Caco-2 (cell line): ENCODE data around the gene SYT12. TPM values are rescaled to one million over a fixed set of nuclear protein-coding genes. Genes with fewer than 3 reads are reported as not detected.

Source experiments
- BruUV-seq: library from RNA; stranded (reverse); fragments of 400-500 nt; replicated peaks from 2 replicates; lab custom pipeline; 2021; lab: Mats Ljungman, UMichigan
- CTCF ChIA-PET: fragments of 300-600 bp; sonication (Branson Sonifier 250); formaldehyde crosslinking; loops from one replicate; lab custom pipeline; 2022; ENCODE audit warnings: antibody characterized with exemption; lab: Charles Lee
- POLR2A ChIA-PET: fragments of 300-600 bp; sonication (Branson Sonifier 250); formaldehyde crosslinking; loops from one replicate; lab custom pipeline; 2022; ENCODE audit warnings: antibody characterized with exemption; lab: Charles Lee
- DNase-seq, 2 experiments: peaks; one replicate each; pipeline versions ENCODE4 v3.0.0 to v3.0.0-alpha.2; 2020 to 2022
- H3K27me3 ChIP-seq: replicated peaks from 2 replicates; pipeline ENCODE4 v1.6.0; 2011; ENCODE audit warnings: low read length; ENCODE audit not compliant: control insufficient read depth, insufficient read depth
- H3K36me3 ChIP-seq: 2 replicates; pipeline ENCODE4 v1.5.1; 2011; ENCODE audit warnings: low read length; ENCODE audit not compliant: control insufficient read depth, insufficient read depth
- H3K4me1 ChIP-seq: fragments of 250-450 bp; sonication (Bioruptor Pico); 2 replicates; pipeline ENCODE4 v1.5.1; 2020; ENCODE audit warnings: mild to moderate bottlenecking
- H3K4me3 ChIP-seq: 2 replicates; pipeline ENCODE4 v1.5.1; 2011; ENCODE audit warnings: low read depth, mild to moderate bottlenecking, control low read depth, low read length
- H3K9me3 ChIP-seq: fragments of 250-450 bp; sonication (Bioruptor Pico); 2 replicates; pipeline ENCODE4 v1.5.1; 2020; ENCODE audit warnings: mild to moderate bottlenecking, moderate library complexity
- H3K27ac Mint-ChIP-seq: one replicate; pipeline ENCODE4 v1.8.0; 2022; ENCODE audit warnings: mixed read lengths; ENCODE audit not compliant: unreplicated experiment
- H3K27me3 Mint-ChIP-seq: one replicate; pipeline ENCODE4 v1.8.0; 2022; ENCODE audit warnings: mixed read lengths; ENCODE audit not compliant: insufficient read depth, unreplicated experiment
- H3K36me3 Mint-ChIP-seq: one replicate; pipeline ENCODE4 v1.8.0; 2022; ENCODE audit warnings: mild to moderate bottlenecking, mixed read lengths; ENCODE audit not compliant: insufficient read depth, unreplicated experiment
- H3K4me1 Mint-ChIP-seq: one replicate; pipeline ENCODE4 v1.8.0; 2022; ENCODE audit warnings: low read depth, mixed read lengths; ENCODE audit not compliant: unreplicated experiment
- H3K4me3 Mint-ChIP-seq: one replicate; pipeline ENCODE4 v1.8.0; 2022; ENCODE audit warnings: mild to moderate bottlenecking, moderate library complexity, mixed read lengths; ENCODE audit not compliant: unreplicated experiment
- H3K9me3 Mint-ChIP-seq: one replicate; pipeline ENCODE4 v1.8.0; 2022; ENCODE audit warnings: mixed read lengths; ENCODE audit not compliant: unreplicated experiment
- CTCF ChIP-seq, 2 experiments: fragments of 200-600 bp in 1 of 2; IDR thresholded peaks; 1 replicate in 1 of 2; 2 replicates in 1 of 2; pipeline versions ENCODE4 v1.5.1 to v1.8.0; 2011 to 2022; ENCODE audit warnings: antibody characterized with exemption in 1 of 2, control low read depth in 1 of 2, inconsistent platforms in 1 of 2, low read depth in 1 of 2, low read length in 1 of 2, mild to moderate bottlenecking in 1 of 2, moderate library complexity in 1 of 2; ENCODE audit not compliant: insufficient read depth in 1 of 2, severe bottlenecking in 1 of 2, unreplicated experiment in 1 of 2
- intact Hi-C: fragments of 100-400 bp; cut with micrococcal nuclease; formaldehyde crosslinking; loops from one replicate; pipeline ENCODE4 v1.10.0; 2022; ENCODE audit not compliant: unreplicated experiment
- total RNA-seq: library from RNA; stranded (reverse); gene quantifications from 2 replicates; pipeline ENCODE4 v1.2.3, GENCODE V29; 2022

SYT12 gene
- total RNA-seq, 1 experiment from 2014 or later = 0.82 TPM

GRCh38 chr11:67048515-67049130, 25.7 kb downstream of the SYT12 start:
- Histone ChIP-seq H3K9me3 (no peaks in the 10 kb centered on the region), H3K27me3 (no peaks in the 10 kb centered on the region), H3K4me3 (no peak overlapping the region), H3K4me1 (no peaks in the 10 kb centered on the region), H3K36me3 (no peaks in the 10 kb centered on the region)
- H3K27ac Mint-ChIP-seq = no peak overlapping the region
- ChIA-PET CTCF (interaction anchor here (0.6 kb wide), 1 partner anchor 98 kb away, joined by 3 read pairs; no protein-coding TSS in a partner anchor), POLR2A (interaction anchor here (0.6 kb wide), 1 partner anchor 382 kb away, joined by 3 read pairs; no protein-coding TSS in a partner anchor)
- no peaks in the 10 kb centered on the region for H3K4me1 Mint-ChIP-seq
- no TSS peak for BruUV-seq
- no peaks in the 10 kb centered on the region for H3K27me3 Mint-ChIP-seq
- no peak for TF ChIP-seq CTCF (IDR thresholded peaks at IDR 0.05; ENCODE audit: insufficient read depth in 1 of 2, low read depth in 1 of 2, low read length in 1 of 2, severe bottlenecking in 1 of 2, unreplicated experiment in 1 of 2)
- intact Hi-C loops = no loop called here
- no peak overlapping the region for H3K4me3 Mint-ChIP-seq
- H3K9me3 Mint-ChIP-seq = no peaks in the 10 kb centered on the region
- H3K36me3 Mint-ChIP-seq = no peaks in the 10 kb centered on the region
- no peak for DNase-seq

GRCh38 chr11:67050139-67050538, 27.2 kb downstream of the SYT12 start:
- H3K36me3 Mint-ChIP-seq = no peaks in the 10 kb centered on the region
- DNase-seq = peak in 1 of 2 experiments; percentile 57
- no TSS peak for BruUV-seq
- peak overlapping the region; percentile 18 for H3K27ac Mint-ChIP-seq
- no peaks in the 10 kb centered on the region for H3K9me3 Mint-ChIP-seq
- TF ChIP-seq CTCF (IDR thresholded peaks at IDR 0.05; ENCODE audit: insufficient read depth in 1 of 2, low read depth in 1 of 2, low read length in 1 of 2, severe bottlenecking in 1 of 2, unreplicated experiment in 1 of 2) = peak; percentile 21 to 65
- H3K4me1 Mint-ChIP-seq = peaks cover 12% of the 10 kb centered on the region
- Histone ChIP-seq H3K4me3 (no peak overlapping the region), H3K4me1 (peaks cover 13% of the 10 kb centered on the region), H3K27me3 (no peaks in the 10 kb centered on the region), H3K9me3 (no peaks in the 10 kb centered on the region), H3K36me3 (no peaks in the 10 kb centered on the region)
- ChIA-PET POLR2A (no interaction called here), CTCF (interaction anchor here (1.1 kb wide), 1 partner anchor 267 kb away, joined by 4 read pairs; no protein-coding TSS in a partner anchor)
- no peaks in the 10 kb centered on the region for H3K27me3 Mint-ChIP-seq
- intact Hi-C loops = no loop called here
- no peak overlapping the region for H3K4me3 Mint-ChIP-seq

- Mint-ChIP-seq H3K36me3 (no peaks in the 10 kb centered on the region), H3K27ac (peak overlapping the region; percentile 24), H3K27me3 (no peaks in the 10 kb centered on the region), H3K9me3 (no peaks in the 10 kb centered on the region), H3K4me3 (no peak overlapping the region), H3K4me1 (peaks cover 24% of the 10 kb centered on the region)
- no peak for DNase-seq
- H3K36me3 ChIP-seq = no peaks in the 10 kb centered on the region
- no TSS peak for BruUV-seq
- intact Hi-C loops = no loop called here
- CTCF ChIA-PET = interaction anchor here (0.6 to 1.6 kb wide), 7 partner anchors 11 to 331 kb away, joined by 3 to 9 read pairs (median 3); no protein-coding TSS in a partner anchor
- peaks cover 24% of the 10 kb centered on the region for H3K4me1 ChIP-seq
- H3K9me3 ChIP-seq = no peaks in the 10 kb centered on the region
- POLR2A ChIA-PET = no interaction called here
- no peak for TF ChIP-seq CTCF (IDR thresholded peaks at IDR 0.05; ENCODE audit: insufficient read depth in 1 of 2, low read depth in 1 of 2, low read length in 1 of 2, severe bottlenecking in 1 of 2, unreplicated experiment in 1 of 2)
- H3K4me3 ChIP-seq = no peak overlapping the region
- no peaks in the 10 kb centered on the region for H3K27me3 ChIP-seq
Observed at GRCh38 chr11:67051180-67051893, 28.4 kb downstream of the SYT12 start.
